Measurements from ENCODE around the gene AGAP1.

The AGAP1 gene

GRCh38 chr2:236014408-236015131, 520.7 kb downstream of the AGAP1 start:
- no peak for DNase-seq (ENCODE audit: low read depth in 4 of 4, low spot score in 1 of 4)

GRCh38 chr2:236015171-236015570, 521.3 kb downstream of the AGAP1 start:
- no peak for DNase-seq (ENCODE audit: low read depth in 4 of 4, low spot score in 1 of 4)

- DNase-seq (ENCODE audit: low read depth in 4 of 4, low spot score in 1 of 4) = no peak
Measured at GRCh38 chr2:236016496-236016895, 522.7 kb downstream of the AGAP1 start.

GRCh38 chr2:236017446-236017845, 523.6 kb downstream of the AGAP1 start:
- no peak for DNase-seq (ENCODE audit: low read depth in 4 of 4, low spot score in 1 of 4)

- DNase-seq (ENCODE audit: low read depth in 4 of 4, low spot score in 1 of 4) = no peak
Measured at GRCh38 chr2:236019434-236019833, 525.6 kb downstream of the AGAP1 start.

GRCh38 chr2:236021499-236022057, 527.7 kb downstream of the AGAP1 start:
- DNase-seq (ENCODE audit: low read depth in 4 of 4, low spot score in 1 of 4) = no peak

GRCh38 chr2:236022128-236022527, 528.3 kb downstream of the AGAP1 start:
- DNase-seq (ENCODE audit: low read depth in 4 of 4, low spot score in 1 of 4) = no peak

- no peak for DNase-seq (ENCODE audit: low read depth in 4 of 4, low spot score in 1 of 4)
Measured at GRCh38 chr2:236025892-236026291, 532.0 kb downstream of the AGAP1 start.

- no peak for DNase-seq (ENCODE audit: low read depth in 4 of 4, low spot score in 1 of 4)
Measured at GRCh38 chr2:236026841-236027240, 533.0 kb downstream of the AGAP1 start.

- no peak for DNase-seq (ENCODE audit: low read depth in 4 of 4, low spot score in 1 of 4)
Measured at GRCh38 chr2:236028066-236028465, 534.2 kb downstream of the AGAP1 start.

GRCh38 chr2:236033462-236033861, 539.6 kb downstream of the AGAP1 start:
- no peak for DNase-seq (ENCODE audit: low read depth in 4 of 4, low spot score in 1 of 4)

- DNase-seq (ENCODE audit: low read depth in 4 of 4, low spot score in 1 of 4) = no peak
Measured at GRCh38 chr2:236034974-236035373, 541.1 kb downstream of the AGAP1 start.

GRCh38 chr2:236036045-236036444, 542.2 kb downstream of the AGAP1 start:
- no peak for DNase-seq (ENCODE audit: low read depth in 4 of 4, low spot score in 1 of 4)

- no peak for DNase-seq (ENCODE audit: low read depth in 4 of 4, low spot score in 1 of 4)
Measured at GRCh38 chr2:236038096-236038495, 544.3 kb downstream of the AGAP1 start.

GRCh38 chr2:236040600-236041328, 546.9 kb downstream of the AGAP1 start:
- DNase-seq (ENCODE audit: low read depth in 4 of 4, low spot score in 1 of 4) = no peak

- DNase-seq (ENCODE audit: low read depth in 4 of 4, low spot score in 1 of 4) = no peak
Measured at GRCh38 chr2:236041616-236042015, 547.8 kb downstream of the AGAP1 start.

GRCh38 chr2:236042087-236042486, 548.2 kb downstream of the AGAP1 start:
- DNase-seq (ENCODE audit: low read depth in 4 of 4, low spot score in 1 of 4) = no peak

GRCh38 chr2:236044191-236044590, 550.3 kb downstream of the AGAP1 start:
- no peak for DNase-seq (ENCODE audit: low read depth in 4 of 4, low spot score in 1 of 4)

GRCh38 chr2:236045251-236046235, 551.7 kb downstream of the AGAP1 start:
- DNase-seq (ENCODE audit: low read depth in 4 of 4, low spot score in 1 of 4) = no peak

GRCh38 chr2:236046715-236047114, 552.9 kb downstream of the AGAP1 start:
- DNase-seq (ENCODE audit: low read depth in 4 of 4, low spot score in 1 of 4) = no peak

GRCh38 chr2:236047176-236047575, 553.3 kb downstream of the AGAP1 start:
- no peak for DNase-seq (ENCODE audit: low read depth in 4 of 4, low spot score in 1 of 4)
